ENCODE measurements around the gene CCT7.
A peak's percentile ranks its signal among the peaks of the same experiment; 100 is the strongest.

CCT7 gene

DNA sequence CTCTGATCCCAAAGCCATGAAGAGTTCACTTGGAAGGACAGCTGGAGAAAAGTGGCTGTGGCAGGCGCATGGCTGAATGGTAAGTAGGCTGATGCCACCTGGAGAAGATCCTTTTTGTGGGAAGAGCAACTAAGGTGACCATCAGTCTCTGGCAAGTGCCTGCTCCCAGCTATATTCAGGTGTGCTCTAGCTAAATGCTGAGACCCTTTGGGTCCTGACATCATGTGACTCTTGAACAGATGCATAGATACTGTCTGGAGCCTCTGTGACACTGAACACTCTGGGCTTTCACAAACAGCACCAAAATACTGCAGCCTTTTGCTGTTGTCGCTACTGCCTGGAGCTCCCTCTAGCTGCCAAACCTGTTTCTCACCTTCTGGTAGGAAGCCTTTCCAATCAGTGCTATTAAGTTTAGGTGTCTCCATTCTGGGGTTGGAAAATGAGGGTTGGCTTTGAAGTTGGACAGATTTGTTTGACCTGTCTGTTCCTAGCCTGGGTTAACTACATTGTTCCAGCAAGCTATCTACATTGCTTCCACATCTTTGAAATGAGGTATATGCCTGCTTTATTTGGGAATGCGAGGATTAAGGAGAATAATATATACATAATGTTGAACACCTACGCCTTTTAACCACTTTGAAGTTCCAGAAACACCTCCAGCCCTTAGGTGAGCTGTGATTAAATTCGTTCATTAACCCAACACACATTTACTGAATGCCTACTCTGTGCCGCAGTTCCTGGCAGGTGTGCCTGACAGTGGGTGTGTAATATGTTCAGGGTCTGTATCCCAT lies 56.1 kb downstream of the CCT7 start:
- H3K4me3 ChIP-seq (ENCODE audit: insufficient read depth, low read length, poor library complexity, severe bottlenecking), result no peak overlapping the region
- H3F3A ChIP-seq (ENCODE audit: insufficient read depth), result 0 out of 2 replicates have a peak, but pooled peaks cover 3% of the 10 kb centered on the region
- H3K9me2 ChIP-seq (replicated peaks; ENCODE audit: insufficient read depth, low read length), result no peaks in the 10 kb centered on the region
- no peak overlapping the region for H3K4me2 ChIP-seq (ENCODE audit: low read depth, low read length, poor library complexity, severe bottlenecking)
- H3K9ac ChIP-seq (ENCODE audit: low read length), result no peak overlapping the region
- H3K36me3 ChIP-seq (ENCODE audit: low read length), result no peaks in the 10 kb centered on the region
- H3K9me3 ChIP-seq (ENCODE audit: insufficient read depth, low read length), result no peaks in the 10 kb centered on the region
- no peak for TF ChIP-seq EZH2phosphoT487 (conservative IDR thresholded peaks at IDR 0.05; ENCODE audit: low read length)
- TF ChIP-seq, protein P1, sequence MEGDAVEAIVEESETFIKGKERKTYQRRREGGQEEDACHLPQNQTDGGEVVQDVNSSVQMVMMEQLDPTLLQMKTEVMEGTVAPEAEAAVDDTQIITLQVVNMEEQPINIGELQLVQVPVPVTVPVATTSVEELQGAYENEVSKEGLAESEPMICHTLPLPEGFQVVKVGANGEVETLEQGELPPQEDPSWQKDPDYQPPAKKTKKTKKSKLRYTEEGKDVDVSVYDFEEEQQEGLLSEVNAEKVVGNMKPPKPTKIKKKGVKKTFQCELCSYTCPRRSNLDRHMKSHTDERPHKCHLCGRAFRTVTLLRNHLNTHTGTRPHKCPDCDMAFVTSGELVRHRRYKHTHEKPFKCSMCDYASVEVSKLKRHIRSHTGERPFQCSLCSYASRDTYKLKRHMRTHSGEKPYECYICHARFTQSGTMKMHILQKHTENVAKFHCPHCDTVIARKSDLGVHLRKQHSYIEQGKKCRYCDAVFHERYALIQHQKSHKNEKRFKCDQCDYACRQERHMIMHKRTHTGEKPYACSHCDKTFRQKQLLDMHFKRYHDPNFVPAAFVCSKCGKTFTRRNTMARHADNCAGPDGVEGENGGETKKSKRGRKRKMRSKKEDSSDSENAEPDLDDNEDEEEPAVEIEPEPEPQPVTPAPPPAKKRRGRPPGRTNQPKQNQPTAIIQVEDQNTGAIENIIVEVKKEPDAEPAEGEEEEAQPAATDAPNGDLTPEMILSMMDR (IDR thresholded peaks at IDR 0.05; ENCODE audit: insufficient read depth, low read length, poor library complexity, severe bottlenecking), result peak; percentile 69
- no peaks in the 10 kb centered on the region for H4K20me1 ChIP-seq (ENCODE audit: low read depth, low read length)
- H2AFZ ChIP-seq (ENCODE audit: low read depth, low read length, severe bottlenecking), result no peak overlapping the region
- no peaks in the 10 kb centered on the region for H3K27me3 ChIP-seq (ENCODE audit: low read length)
- no peaks in the 10 kb centered on the region for H3K79me2 ChIP-seq (ENCODE audit: insufficient read depth, low read length)
- H3K27ac ChIP-seq (ENCODE audit: low read depth, low read length), result no peak overlapping the region

DNA sequence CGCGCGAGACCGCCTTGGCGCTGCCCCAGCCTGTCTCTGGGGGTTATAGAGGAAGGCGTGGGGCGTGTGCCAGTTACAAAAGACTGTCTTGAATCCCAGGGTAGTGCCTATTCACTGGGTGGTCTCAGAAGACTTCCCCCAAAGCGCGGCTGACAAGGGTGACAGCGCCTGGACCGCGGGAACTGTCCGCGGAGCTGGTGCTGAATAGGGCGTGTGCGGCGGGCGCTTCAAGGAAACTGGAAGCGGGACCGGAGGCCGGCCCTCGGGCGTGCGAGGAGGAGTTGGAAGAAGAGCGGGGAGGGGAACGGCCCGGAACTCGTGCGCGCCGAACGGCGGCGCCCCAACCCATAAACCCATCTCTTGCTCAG lies 57.0 kb downstream of the CCT7 start:
- Histone ChIP-seq H3K9me2 (replicated peaks; ENCODE audit: insufficient read depth, low read length) (no peaks in the 10 kb centered on the region), H3K27ac (ENCODE audit: low read depth, low read length) (no peak overlapping the region), H3K27me3 (ENCODE audit: low read length) (no peaks in the 10 kb centered on the region), H3K79me2 (ENCODE audit: insufficient read depth, low read length) (no peaks in the 10 kb centered on the region), H3K4me3 (ENCODE audit: insufficient read depth, low read length, poor library complexity, severe bottlenecking) (no peak overlapping the region), H4K20me1 (ENCODE audit: low read depth, low read length) (no peaks in the 10 kb centered on the region), H3F3A (ENCODE audit: insufficient read depth) (no peaks in the 10 kb centered on the region), H2AFZ (ENCODE audit: low read depth, low read length, severe bottlenecking) (no peak overlapping the region), H3K9ac (ENCODE audit: low read length) (no peak overlapping the region), H3K4me2 (ENCODE audit: low read depth, low read length, poor library complexity, severe bottlenecking) (no peak overlapping the region), H3K9me3 (ENCODE audit: insufficient read depth, low read length) (no peaks in the 10 kb centered on the region), H3K36me3 (ENCODE audit: low read length) (no peaks in the 10 kb centered on the region)
- TF ChIP-seq, protein P1 (IDR thresholded peaks at IDR 0.05; ENCODE audit: insufficient read depth, low read length, poor library complexity, severe bottlenecking), result no peak
- no peak for TF ChIP-seq EZH2phosphoT487 (conservative IDR thresholded peaks at IDR 0.05; ENCODE audit: low read length)

DNA sequence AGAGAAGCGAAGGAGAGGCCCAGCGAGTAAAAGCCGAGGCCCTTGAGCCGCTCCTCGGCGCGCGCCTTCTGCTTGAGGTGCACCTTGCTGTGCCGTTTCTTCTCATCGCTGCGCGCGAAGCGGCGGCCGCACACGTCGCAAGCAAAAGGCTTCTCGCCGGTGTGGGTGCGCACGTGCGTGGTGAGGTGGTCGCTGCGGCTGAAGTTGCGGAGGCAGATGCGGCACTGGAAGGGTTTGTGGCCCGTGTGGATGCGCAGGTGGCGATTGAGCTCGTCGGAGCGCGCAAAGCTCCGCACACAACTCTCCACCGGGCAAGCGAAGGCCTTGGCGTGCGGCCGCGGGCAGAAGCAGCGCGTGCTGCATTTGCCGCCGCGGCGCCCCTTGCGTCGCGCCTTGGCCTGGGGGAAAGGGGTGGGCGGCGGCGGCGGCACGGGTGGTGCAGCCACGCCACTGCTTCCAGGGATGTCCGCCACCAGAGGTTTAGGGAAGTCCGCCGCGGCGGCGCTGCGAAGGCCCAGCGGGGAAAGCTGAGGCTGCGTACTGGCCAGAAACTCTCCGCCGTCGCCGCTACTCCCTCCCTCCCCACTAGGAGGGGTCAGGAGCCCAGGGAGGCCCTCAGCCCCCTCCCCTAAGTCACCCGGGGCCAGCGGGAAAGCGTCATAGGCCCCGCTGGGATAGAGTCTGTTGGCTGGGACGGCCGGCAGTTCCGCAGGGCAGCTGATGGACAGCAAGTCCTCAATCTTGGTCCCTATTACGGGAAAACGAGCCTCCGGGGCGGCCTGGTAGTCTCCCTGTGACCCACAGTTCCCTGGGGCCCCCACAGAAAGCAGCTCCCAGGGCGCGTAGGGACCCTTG lies 57.6 kb downstream of the CCT7 start:
- H3K4me2 ChIP-seq (ENCODE audit: low read depth, low read length, poor library complexity, severe bottlenecking), result no peak overlapping the region
- no peaks in the 10 kb centered on the region for H3K27me3 ChIP-seq (ENCODE audit: low read length)
- H3K4me3 ChIP-seq (ENCODE audit: insufficient read depth, low read length, poor library complexity, severe bottlenecking), result no peak overlapping the region
- no peaks in the 10 kb centered on the region for H3K36me3 ChIP-seq (ENCODE audit: low read length)
- TF ChIP-seq, protein P1 (IDR thresholded peaks at IDR 0.05; ENCODE audit: insufficient read depth, low read length, poor library complexity, severe bottlenecking), result no peak
- TF ChIP-seq EZH2phosphoT487 (conservative IDR thresholded peaks at IDR 0.05; ENCODE audit: low read length), result no peak
- H3K9me2 ChIP-seq (replicated peaks; ENCODE audit: insufficient read depth, low read length), result no peaks in the 10 kb centered on the region
- H3K9ac ChIP-seq (ENCODE audit: low read length), result no peak overlapping the region
- no peaks in the 10 kb centered on the region for H3K79me2 ChIP-seq (ENCODE audit: insufficient read depth, low read length)
- H3K27ac ChIP-seq (ENCODE audit: low read depth, low read length), result no peak overlapping the region
- H3K9me3 ChIP-seq (ENCODE audit: insufficient read depth, low read length), result no peaks in the 10 kb centered on the region
- no peak overlapping the region for H2AFZ ChIP-seq (ENCODE audit: low read depth, low read length, severe bottlenecking)
- H4K20me1 ChIP-seq (ENCODE audit: low read depth, low read length), result no peaks in the 10 kb centered on the region
- no peaks in the 10 kb centered on the region for H3F3A ChIP-seq (ENCODE audit: insufficient read depth)

Measured in SU-DHL-6 (cell line).